ENCODE data around the gene DLG2.

DNA sequence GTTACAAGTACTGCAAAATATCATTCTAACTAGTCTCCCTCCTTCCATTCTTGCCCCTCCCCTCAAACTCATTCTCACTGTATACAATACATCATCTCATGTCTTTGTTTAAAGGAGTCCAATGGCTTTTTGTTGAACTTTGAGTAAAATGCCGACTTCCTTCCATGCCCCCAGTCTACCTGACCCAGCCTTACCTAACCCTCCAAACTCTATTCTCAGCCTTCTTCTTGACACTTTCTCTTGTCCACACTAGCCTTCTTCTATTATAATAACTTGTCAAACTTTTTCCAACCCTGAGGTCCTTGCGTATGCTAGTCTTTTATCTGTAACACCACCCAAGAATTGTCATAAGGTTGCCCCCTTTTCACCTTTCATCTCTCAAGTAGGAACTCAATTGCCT lies 1329.6 kb downstream of the DLG2 start:
- no peak for TF ChIP-seq CTCF (IDR thresholded peaks at IDR 0.05; ENCODE audit: extremely low read depth in 1 of 2, insufficient read depth in 1 of 2, low read depth in 1 of 2, low read length in 2 of 2)
- TF ChIP-seq POLR2A (IDR thresholded peaks at IDR 0.05; ENCODE audit: low read depth, low read length), result no peak
- no peak for TF ChIP-seq EZH2 (IDR thresholded peaks at IDR 0.05; ENCODE audit: borderline replicate concordance, low read depth, low read length, severe bottlenecking)
- TF ChIP-seq, protein P1, sequence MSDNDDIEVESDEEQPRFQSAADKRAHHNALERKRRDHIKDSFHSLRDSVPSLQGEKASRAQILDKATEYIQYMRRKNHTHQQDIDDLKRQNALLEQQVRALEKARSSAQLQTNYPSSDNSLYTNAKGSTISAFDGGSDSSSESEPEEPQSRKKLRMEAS (IDR thresholded peaks at IDR 0.05; ENCODE audit: insufficient read depth, insufficient read length), result no peak
- TF ChIP-seq MYC (IDR thresholded peaks at IDR 0.05; ENCODE audit: low read depth, low read length), result no peak
- no peak for TF ChIP-seq POLR2AphosphoS5 (IDR thresholded peaks at IDR 0.05; ENCODE audit: insufficient read depth, low read depth, low read length)
- TF ChIP-seq JUN (IDR thresholded peaks at IDR 0.05; ENCODE audit: borderline replicate concordance, insufficient read depth, insufficient read length, low read depth), result no peak
